HepG2 (cell line): Measurements from ENCODE around the gene ABHD3. TPM values are rescaled to one million over a fixed set of nuclear protein-coding genes. Genes with fewer than 3 reads are reported as not detected.

Experiments
- ARNT2 ChIP-seq: sonication (generic); formaldehyde crosslinking; IDR thresholded peaks from 2 replicates; pipeline ENCODE4 v1.8.0; 2022; ENCODE audit warnings: mild to moderate bottlenecking, low read depth, missing genetic modification reagents, moderate library complexity
- GATA4 ChIP-seq: sonication (generic); IDR thresholded peaks from 2 replicates; pipeline ENCODE4 v1.6.1; 2016; ENCODE audit warnings: antibody characterized with exemption, low read depth, borderline replicate concordance
- PPARG ChIP-seq: conservative IDR thresholded peaks from 2 replicates; pipeline ENCODE4 v1.6.1; 2016; ENCODE audit warnings: missing biosample characterization, missing genetic modification reagents
- REXO4 ChIP-seq: sonication (generic); formaldehyde crosslinking; IDR thresholded peaks from 2 replicates; pipeline ENCODE4 v1.8.0; 2022; ENCODE audit warnings: missing genetic modification reagents, mild to moderate bottlenecking, borderline replicate concordance
- RFX5 ChIP-seq: IDR thresholded peaks from 2 replicates; pipeline ENCODE4 v1.6.1; 2011; ENCODE audit warnings: low read depth, low read length, improper control_type of control experiment
- SALL1 ChIP-seq: sonication (generic); formaldehyde crosslinking; IDR thresholded peaks from 2 replicates; pipeline ENCODE4 v1.8.0; 2022; ENCODE audit warnings: mild to moderate bottlenecking, missing genetic modification reagents
- SETDB1 ChIP-seq: sonication (generic); formaldehyde crosslinking; IDR thresholded peaks from 2 replicates; pipeline ENCODE4 v1.5.1; 2020; ENCODE audit warnings: missing genetic modification reagents, mild to moderate bottlenecking, borderline replicate concordance
- SIN3B ChIP-seq: fragments of 150-350 bp; IDR thresholded peaks from 2 replicates; pipeline ENCODE4 v1.6.1; 2014; ENCODE audit warnings: low read length
- TFAP4 ChIP-seq: sonication (generic); IDR thresholded peaks from 2 replicates; pipeline ENCODE4 v1.6.1; 2016; ENCODE audit warnings: low read depth, borderline replicate concordance
- TIGD3 ChIP-seq: sonication (generic); formaldehyde crosslinking; IDR thresholded peaks from 2 replicates; pipeline ENCODE4 v1.5.1; 2020; ENCODE audit warnings: mild to moderate bottlenecking, missing genetic modification reagents, borderline replicate concordance
- ZC3H13 ChIP-seq: sonication (generic); formaldehyde crosslinking; IDR thresholded peaks from 2 replicates; pipeline ENCODE4 v1.8.1; 2023; ENCODE audit warnings: mild to moderate bottlenecking, missing genetic modification reagents, moderate library complexity
- ZHX1 ChIP-seq: sonication (generic); formaldehyde crosslinking; IDR thresholded peaks from 2 replicates; pipeline ENCODE4 v1.8.1; 2022; ENCODE audit warnings: low read depth, mild to moderate bottlenecking, missing genetic modification reagents
- ZNF354B ChIP-seq: sonication (generic); formaldehyde crosslinking; IDR thresholded peaks from 2 replicates; pipeline ENCODE4 v1.8.0; 2022; ENCODE audit warnings: mild to moderate bottlenecking, missing genetic modification reagents
- ZNF430 ChIP-seq: sonication (generic); formaldehyde crosslinking; IDR thresholded peaks from 2 replicates; pipeline ENCODE4 v1.9.0; 2021; ENCODE audit warnings: mild to moderate bottlenecking, missing genetic modification reagents
- ZNF460 ChIP-seq: sonication (generic); formaldehyde crosslinking; IDR thresholded peaks from 2 replicates; pipeline ENCODE4 v1.5.1; 2020; ENCODE audit warnings: missing genetic modification reagents, mild to moderate bottlenecking, borderline replicate concordance
- ZNF576 ChIP-seq: sonication (generic); formaldehyde crosslinking; IDR thresholded peaks from 2 replicates; pipeline ENCODE4 v1.4.0; 2020; ENCODE audit warnings: mild to moderate bottlenecking, missing genetic modification reagents
- ZNF652 ChIP-seq: IDR thresholded peaks from 2 replicates; pipeline ENCODE4 v1.6.1; 2016; ENCODE audit warnings: low read depth, borderline replicate concordance
- ZNF672 ChIP-seq: sonication (generic); formaldehyde crosslinking; IDR thresholded peaks from 2 replicates; pipeline ENCODE4 v1.8.1; 2022; ENCODE audit warnings: missing genetic modification reagents
- ZNF740 ChIP-seq: sonication (generic); formaldehyde crosslinking; IDR thresholded peaks from 2 replicates; pipeline ENCODE4 v1.4.0; 2020; ENCODE audit warnings: missing genetic modification reagents
- ZNF782 ChIP-seq: sonication (generic); formaldehyde crosslinking; IDR thresholded peaks from 2 replicates; pipeline ENCODE4 v1.4.0; 2020; ENCODE audit warnings: missing genetic modification reagents, mild to moderate bottlenecking, borderline replicate concordance
- ZNF841 ChIP-seq: sonication (generic); formaldehyde crosslinking; IDR thresholded peaks from 2 replicates; pipeline ENCODE4 v1.8.1; 2023; ENCODE audit warnings: missing genetic modification reagents, borderline replicate concordance
- ZSCAN22 ChIP-seq: sonication (generic); formaldehyde crosslinking; IDR thresholded peaks from 2 replicates; pipeline ENCODE4 v1.4.0; 2020; ENCODE audit warnings: mild to moderate bottlenecking, missing genetic modification reagents
- polyA plus RNA-seq, 8 experiments: library from polyadenylated mRNA; depleted of rRNA in 3 of 8; stranded (reverse) in 7 of 8; unstranded in 1 of 8; fragments of >200 nt; fragmentation: Illumina TruSeq in 4 of 8; extraction: Trizol in 4 of 8; gene quantifications; 2 replicates each; pipeline versions ENCODE4 v1.2.1 to v1.2.3, GENCODE V29; 2011 to 2016; ENCODE audit warnings: low read depth in 4 of 8, missing spikeins in 1 of 8, mixed read lengths in 1 of 8; ENCODE audit not compliant: insufficient read depth in 1 of 8
- total RNA-seq, 5 experiments: library from RNA; depleted of rRNA; stranded (reverse); fragments of >200 nt; fragmentation: Illumina TruSeq; extraction: Trizol; gene quantifications; 2 replicates each; pipeline ENCODE4 v1.2.3, GENCODE V29; 2016; ENCODE audit warnings: low read depth in 1 of 5

The ABHD3 gene
- total and polyA plus RNA-seq, 2 of the 13 experiments (the other 11 are each of a cell fraction or from before 2014, with no cell fraction given): 32.1 to 40.2 TPM

GRCh38 chr18:21612125-21613039 lies 92.2 kb downstream of the ABHD3 start, which contains the start of gene SNRPD1 (continued):
- no peak for TF ChIP-seq ZNF354B (CRISPR knock-in tag)
- no peak for TF ChIP-seq SIN3B
- TF ChIP-seq TFAP4: no peak; the same call in 1 of the 2 replicates
- TF ChIP-seq ZNF782 (CRISPR knock-in tag): 0 out of 2 replicates have a peak, but pooled peaks have one; percentile 83
- peak; percentile 95 for TF ChIP-seq ZC3H13 (CRISPR knock-in tag)
- peak; percentile 96 for TF ChIP-seq ARNT2 (CRISPR knock-in tag)
- no peak for TF ChIP-seq ZNF841
- peak; percentile 49; the same call in 1 of the 2 replicates for TF ChIP-seq ZNF652 (CRISPR knock-in tag)
- TF ChIP-seq GATA4: 0 out of 2 replicates have a peak, but pooled peaks have one; percentile 13
- peak; percentile 54; the same call in 1 of the 2 replicates for TF ChIP-seq ZSCAN22 (CRISPR knock-in tag)
- peak; percentile 54 for TF ChIP-seq PPARG (CRISPR knock-in tag)
- TF ChIP-seq ZNF740 (CRISPR knock-in tag): peak; percentile 38; the same call in 1 of the 2 replicates
- peak; percentile 92 for TF ChIP-seq ZHX1 (CRISPR knock-in tag)
- TF ChIP-seq RFX5: 0 out of 2 replicates have a peak, but pooled peaks have one; percentile 48
- peak; percentile 94; the same call in 1 of the 2 replicates for TF ChIP-seq ZNF430
- peak; percentile 95 for TF ChIP-seq SALL1
- TF ChIP-seq ZNF576: 0 out of 2 replicates have a peak, but pooled peaks have one; percentile 45
- peak; percentile 97 for TF ChIP-seq TIGD3 (CRISPR knock-in tag)
- TF ChIP-seq REXO4 (CRISPR knock-in tag): peak; percentile 81; the same call in 1 of the 2 replicates
- TF ChIP-seq SETDB1 (CRISPR knock-in tag): no peak
- TF ChIP-seq ZNF672 (CRISPR knock-in tag): 0 out of 2 replicates have a peak, but pooled peaks have one; percentile 44
- no peak; the same call in 1 of the 2 replicates for TF ChIP-seq ZNF460 (CRISPR knock-in tag)
